ENCODE results near the gene KRT37.
"Not testable (repeated sequence)": the region's sequence is repeated elsewhere in the genome, so short reads cannot be mapped to it uniquely, and the experiment has no call there.

The KRT37 gene

DNA sequence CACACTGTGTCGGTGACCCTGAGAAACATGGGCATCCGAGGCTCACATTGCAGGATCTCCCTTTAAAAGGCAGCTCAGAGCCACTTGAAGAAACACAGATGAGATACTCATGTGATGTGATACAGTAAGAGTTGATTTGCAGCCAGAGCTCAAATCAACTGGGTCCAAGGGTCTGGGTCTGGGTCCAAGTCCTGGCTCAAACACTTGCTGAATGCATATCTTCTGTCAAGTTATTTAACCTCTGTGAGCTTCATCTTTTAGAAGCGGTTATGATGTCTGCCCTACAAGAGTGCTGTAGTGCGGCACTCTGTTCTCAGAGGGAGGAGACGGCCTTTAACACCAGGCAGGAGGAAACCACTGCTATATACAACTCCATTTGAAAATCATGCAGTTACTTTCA lies 10.0 kb upstream of the KRT37 start:
- no peak for DNase-seq (ENCODE audit: low read depth)

DNA sequence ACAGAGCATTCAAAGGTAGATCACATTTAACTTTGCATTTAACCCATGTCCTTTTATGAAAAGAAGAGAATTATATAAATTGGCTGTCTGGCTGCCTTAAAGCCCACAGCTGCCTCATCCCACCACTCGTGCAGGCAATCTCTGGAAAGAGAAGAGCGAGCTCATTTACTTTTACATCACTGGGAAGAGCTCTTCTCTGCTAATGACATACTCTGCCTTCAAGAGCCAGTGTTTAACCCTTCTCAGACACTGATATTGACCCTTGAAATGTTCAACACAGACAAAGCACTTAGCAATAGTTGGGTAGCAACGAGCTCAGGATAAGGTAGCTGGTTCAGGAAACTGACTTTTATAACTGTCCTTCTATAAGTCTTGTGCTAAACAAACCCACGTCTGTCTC lies 9.6 kb upstream of the KRT37 start:
- no peak for DNase-seq (ENCODE audit: low read depth)

DNA sequence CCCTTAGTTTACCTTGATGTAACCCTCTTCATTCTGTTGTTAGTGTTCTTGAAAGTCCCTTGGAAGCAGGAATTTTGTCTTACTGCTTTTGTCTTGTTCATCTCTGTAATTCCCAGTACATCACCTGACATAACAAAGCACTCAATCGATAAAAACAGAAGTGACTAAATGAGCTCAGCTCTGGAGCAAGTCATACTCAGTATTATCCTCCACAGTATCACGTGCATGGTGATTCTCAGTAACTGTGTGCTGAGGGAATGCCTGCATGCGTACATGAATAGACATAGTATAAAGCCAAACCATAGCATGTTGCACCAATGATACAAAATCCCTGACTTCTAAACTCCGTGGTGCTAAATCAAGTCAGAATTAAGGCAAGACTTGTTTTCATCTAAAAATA lies 9.2 kb upstream of the KRT37 start:
- DNase-seq (ENCODE audit: low read depth) = no peak

DNA sequence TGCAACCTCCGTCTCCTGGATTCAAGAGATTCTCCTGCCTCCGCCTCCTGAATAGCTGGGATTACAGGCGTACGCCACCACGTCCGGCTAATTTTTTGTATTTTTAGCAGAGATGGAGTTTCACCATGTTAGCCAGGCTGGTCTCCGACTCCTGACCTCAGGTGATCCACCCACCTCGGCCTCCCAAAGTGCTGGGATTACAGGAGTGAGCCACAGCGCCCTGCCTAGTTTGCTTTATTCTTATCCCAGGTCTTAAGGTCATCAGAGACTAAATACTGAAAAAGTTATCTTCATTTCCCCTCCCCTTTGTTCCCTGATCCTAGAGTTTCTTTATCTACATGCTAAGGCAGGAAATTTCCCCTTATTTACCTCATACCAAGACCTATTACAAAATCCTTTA lies 6.0 kb upstream of the KRT37 start:
- not testable (repeated sequence) for DNase-seq (ENCODE audit: low read depth)

DNA sequence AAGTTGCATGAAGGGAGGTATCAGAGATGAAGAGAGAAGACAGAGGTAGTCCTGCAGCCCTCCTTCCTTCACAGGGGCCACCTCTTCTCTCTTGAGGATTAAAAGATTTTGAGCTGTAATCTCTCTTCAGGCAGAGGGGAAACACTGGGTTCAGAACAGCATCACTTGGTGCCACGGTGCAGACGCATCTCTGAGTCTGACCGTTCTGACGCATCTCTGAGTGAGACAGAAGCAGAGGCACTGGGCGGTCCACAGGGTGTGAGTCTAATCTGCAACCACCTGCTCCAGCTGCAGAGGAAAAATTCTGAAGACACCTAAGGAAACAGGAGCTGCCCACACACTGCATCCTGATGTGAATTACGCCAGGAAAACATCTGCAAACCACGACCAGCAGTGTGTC lies 5.3 kb upstream of the KRT37 start:
- DNase-seq (ENCODE audit: low read depth) = no peak

DNA sequence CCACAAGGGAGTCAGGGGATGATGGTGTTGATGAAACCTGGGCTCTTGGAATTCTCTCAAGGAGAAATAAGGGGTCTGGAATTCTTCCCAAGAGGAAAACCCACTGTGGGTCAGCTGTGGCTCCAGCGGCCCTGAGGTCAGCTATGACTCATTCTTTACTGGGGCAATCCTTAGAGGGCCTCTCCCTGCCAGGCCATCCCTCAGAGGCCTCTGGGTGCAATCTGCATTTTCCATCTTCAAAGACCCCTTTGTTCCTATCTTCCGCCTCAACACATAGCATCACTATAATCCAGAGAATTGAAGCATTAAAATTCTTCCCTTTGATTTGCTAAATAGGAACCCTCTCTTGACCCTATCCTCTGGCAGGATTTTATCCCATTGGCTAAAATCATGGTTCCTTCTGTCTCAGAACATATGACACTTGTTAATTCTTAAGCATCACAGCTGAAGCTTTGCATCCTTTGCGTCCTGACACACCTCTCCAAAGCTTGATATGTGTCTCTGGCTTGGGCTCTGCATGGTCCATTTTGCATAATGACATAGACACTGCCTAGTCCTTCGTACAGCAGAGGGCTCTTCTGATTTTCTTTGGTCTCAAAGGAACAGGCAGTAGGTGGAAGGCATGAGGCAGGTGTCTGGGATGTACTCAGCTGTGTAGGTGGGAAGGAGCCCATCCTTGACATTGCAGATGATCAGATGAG lies 4.4 kb upstream of the KRT37 start:
- DNase-seq (ENCODE audit: low read depth) = no peak

DNA sequence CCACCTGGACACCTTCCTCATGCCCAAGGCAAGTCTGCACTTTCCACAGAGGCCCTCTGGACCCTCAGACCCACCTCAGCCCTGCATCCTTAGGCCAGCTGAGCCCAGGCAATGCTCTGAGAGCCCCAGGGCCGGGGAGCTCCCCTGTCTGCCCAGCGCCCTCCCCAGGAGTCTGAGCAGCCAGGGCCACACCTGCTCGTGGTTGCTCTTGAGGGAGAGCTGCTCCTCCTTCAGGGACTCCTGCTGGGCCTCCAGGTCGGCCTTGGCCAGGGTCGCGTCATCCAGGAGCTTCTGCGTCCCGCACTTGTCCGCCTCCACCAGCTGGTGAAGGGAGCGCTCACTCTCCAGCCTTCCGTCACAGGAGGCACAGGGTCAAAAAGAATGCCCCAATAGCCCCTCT lies 1.8 kb downstream of the KRT37 start:
- not testable (repeated sequence) for DNase-seq (ENCODE audit: low read depth)

DNA sequence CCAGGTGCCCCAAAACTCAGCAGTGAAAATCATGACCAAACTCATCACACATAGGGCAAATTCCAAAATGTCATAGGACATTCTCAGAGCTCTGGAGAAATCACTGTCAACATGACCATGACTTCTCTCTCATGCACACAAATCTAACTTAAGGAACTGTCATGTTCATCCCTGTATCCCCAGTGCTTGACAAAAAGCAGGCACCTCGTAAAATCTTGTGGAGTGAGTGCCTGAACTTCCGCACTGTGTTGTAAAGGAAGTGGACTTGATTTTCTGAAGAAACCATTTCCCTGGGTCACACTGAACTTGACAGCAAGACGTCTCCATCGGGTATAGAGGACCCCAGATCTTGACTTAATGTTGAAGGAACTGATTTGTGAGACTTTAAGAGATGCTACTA lies 2.8 kb downstream of the KRT37 start:
- no peak for DNase-seq (ENCODE audit: low read depth)

DNA sequence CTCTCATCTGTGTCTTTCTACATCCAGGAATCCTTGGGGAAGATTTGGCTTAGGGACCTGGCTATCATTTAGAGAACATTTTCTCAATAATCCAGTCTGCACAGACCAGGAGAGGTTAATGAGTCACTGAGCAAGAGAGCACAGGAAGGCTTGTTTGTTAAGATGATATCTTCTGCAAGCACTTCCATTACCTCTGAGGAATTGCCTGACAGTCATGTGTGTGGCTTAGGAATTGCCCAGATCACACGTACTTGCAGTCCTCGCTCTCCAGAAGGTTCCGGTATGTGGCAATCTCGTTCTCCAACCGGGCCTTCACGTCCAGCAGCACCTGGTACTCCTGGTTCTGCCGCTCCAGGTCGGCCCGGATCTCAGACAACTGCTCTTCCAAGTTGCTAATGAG lies 3.3 kb downstream of the KRT37 start:
- DNase-seq (ENCODE audit: low read depth) = no peak

DNA sequence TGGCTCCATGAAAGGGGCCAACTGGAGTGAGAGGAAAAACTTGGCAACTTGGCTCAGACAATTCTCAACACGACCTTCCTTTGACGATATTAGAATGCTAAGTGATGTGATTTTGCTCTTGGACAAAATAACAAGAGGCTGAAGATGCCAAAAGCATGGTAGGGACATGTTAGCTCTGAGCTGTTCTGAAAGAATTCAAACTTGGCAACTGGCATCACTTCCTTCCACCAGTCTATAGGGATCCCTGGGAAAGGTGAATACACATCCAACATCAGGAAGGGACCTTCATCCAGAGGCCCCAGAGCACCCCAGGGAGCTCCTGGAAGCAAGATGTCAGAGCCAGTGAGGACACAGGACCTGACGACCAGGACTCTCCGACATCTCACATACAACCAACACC lies 4.3 kb downstream of the KRT37 start:
- DNase-seq (ENCODE audit: low read depth) = no peak

DNA sequence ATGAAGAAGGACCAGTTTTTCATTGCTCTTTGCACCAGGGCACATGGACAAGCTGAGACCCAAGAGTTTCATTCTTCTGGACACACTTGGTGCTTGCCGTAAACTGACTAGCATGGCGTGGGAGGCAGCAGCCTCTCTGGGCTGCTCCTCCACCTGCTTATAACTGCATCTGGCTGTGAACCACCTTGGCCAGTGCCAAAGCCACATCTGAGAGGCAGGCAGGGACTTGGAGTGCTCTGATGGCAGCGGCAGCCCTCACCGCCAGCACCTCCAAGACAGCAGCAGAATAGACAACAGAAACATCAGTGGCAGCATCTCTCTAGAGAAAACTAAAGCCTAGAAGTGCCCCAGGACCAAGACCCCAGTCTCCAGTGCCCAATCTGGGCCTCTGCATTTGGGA lies 4.7 kb downstream of the KRT37 start:
- DNase-seq (ENCODE audit: low read depth) = no peak

DNA sequence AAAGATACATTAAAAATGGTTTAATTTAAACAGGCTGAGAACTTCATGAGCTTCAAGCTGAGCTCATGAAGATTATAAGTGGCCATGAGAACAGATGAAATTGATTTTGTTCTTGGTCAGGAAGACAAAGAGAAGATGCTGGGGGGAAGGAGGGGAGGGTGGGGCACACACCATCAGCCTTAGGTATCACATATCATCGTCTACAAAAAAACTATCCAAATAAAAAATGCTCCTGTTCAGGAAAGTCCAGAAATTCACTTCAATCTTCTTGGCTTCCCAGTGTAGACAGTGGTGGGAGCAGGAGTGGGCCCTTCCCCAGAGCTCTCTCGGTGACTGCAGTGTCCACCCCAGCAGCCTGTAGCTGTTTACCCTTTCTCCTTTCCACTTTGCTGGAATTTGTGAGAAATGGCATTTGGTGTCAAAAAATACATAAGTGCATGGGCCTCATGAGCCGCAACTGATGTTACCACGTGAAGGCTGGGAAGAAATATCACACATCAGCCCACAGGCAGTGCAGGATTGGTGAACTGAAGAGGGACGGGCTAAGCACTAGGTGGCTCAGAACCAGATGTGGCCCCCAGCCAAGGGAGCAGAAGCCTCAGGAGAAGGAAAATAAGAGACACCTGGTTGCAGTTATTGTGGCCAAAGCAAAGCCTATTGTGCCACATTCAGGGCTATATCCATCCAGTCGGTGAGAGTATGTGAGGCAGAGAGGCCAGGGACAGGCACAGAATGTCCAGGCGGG lies 6.1 kb downstream of the KRT37 start:
- no peak for DNase-seq (ENCODE audit: low read depth)

DNA sequence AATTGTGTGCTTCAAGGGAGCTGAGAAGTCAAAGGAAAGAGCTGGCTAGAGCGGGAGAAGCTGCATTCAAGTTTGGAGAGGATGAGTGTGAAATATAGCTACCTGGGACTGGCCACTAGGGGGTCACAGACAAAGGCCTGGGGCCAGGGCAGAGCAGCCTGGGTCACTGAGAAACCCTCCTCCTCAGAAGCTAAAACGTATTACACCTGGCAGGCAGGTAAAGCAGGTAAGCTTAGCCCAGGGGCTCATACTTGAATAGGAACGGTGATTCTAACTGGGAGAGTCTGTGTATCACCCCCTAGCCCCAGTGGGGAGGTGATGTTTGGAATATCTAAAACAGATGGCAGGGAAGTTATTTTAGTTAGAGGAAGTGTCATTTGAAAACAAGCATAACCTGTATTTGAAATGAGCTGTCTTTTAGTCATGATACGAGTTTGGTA lies 6.8 kb downstream of the KRT37 start:
- DNase-seq (ENCODE audit: low read depth) = no peak

DNA sequence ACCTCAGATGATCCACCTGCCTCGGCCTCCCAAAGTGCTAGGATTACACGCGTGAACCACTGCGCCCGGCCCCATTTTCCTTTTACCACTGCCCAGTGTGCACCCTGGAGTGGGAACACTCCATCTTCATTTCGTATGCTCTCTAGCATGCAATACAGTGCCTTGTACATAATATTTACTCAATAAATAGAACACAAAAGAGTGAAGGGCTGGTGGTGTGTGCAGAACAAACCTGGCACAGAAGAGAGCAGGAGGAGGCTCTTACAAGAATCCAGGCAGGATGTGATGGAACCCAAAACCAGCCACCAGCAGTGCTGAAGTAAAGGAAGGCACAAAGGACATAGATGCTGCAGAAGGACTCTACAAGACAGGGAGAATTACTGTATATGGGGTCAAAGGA lies 7.3 kb downstream of the KRT37 start:
- DNase-seq (ENCODE audit: low read depth) = no peak

DNA sequence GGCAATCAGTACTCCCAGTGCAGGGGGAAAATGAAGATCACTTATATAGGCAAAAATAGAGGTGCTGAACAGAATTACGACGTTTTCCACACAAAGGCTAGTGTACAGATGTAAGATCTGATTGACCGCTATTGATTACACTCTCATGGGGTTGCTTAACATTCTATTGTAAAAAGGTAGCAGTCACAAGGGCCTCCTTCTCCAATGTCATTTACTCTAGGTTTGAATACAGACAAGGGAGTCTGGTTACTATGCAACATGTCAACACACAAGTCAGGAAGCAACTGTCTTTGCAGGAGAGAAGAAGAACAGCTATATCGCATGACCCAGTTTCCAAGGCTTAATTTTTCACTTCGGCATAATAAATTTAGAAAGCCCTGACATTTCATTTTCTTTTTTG lies 7.9 kb downstream of the KRT37 start:
- DNase-seq (ENCODE audit: low read depth) = no peak

DNA sequence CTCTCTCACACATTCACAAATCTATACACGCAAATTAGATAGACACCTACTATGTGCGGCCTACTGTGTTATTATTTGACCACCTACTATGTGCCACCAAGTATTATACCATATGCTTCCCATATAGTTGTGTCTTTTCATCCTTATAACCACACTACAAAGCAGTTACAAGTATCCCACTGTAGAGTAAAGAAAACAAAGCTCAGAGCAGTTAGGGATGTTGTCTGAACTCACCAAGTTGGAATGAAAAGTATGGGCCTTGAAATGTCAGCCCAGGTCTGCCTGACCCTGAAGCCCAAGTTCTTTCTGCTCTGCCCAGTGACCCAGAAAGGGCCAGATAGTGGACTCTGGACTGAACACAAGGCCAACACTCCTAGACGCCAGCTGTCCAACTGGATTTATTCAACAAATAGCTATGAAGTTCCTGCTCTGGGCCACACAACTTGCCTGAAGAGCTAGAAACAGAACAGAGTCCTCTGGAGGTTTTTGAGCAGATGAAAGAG lies 8.5 kb downstream of the KRT37 start:
- no peak for DNase-seq (ENCODE audit: low read depth)

DNA sequence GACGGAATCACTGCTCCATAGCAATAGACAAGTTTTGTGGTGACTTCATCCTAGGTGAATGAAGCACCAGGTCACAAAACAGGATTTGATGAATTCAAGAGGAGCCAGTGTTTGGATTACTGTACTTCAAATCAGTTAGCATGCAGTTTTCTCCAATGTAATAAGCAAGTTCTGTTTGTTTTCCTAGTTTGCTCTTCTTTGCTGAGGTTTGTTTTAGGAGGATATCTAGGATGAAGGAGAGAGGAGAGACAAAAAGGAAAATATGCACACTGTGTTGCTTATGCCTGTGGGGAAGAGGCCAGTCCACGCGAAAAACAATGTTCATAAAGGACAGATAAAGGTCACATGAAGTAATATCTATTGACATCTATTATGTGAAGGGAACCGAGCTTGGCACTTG lies 9.0 kb downstream of the KRT37 start:
- DNase-seq (ENCODE audit: low read depth) = no peak

DNA sequence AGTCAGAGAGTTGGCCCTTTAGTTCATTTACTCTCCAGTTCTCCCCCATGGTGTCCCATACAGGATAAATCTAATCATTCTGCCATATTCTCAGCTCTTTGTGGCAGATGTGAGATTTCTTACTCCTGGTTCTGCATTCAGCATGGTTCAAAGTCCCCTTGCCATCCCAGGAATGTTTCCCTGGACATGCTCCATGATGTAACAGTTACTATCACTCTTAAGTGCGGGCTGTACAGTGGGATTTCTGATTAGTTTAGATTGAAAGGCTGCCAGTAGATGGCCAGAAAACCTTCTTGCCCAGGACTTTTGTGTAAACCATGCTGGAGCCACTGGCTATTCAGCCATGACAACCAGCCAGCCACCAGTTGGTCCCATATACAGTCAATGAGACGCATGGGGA lies 10.4 kb downstream of the KRT37 start:
- no peak for DNase-seq (ENCODE audit: low read depth)

DNA sequence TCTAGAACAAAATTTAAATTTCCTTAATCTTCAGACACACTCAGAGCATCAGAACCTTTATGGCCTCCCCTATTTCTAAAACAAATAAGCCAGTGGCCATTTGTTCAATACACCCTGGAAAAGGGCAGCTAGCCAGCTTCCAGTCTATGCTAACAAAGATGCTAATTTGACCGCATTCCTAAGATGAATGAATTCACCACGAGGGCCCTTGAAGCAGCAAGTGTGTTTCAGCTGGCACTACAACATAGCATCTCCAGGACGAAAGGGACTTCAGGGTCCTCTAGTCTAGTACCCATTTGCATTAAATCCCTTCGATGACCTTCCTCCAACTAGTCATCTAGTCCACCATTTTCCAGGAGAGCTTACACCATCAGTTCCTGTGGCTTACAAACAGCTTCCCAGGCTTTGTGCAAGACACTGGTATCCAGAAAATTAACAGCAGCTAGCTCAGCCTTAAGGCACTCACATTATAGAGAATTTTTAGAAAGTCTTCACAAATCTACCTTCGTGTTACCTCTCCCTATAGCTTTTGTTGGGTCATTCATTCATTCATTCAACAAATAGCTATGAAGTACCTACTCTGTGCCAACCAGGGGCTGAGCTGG lies 10.9 kb downstream of the KRT37 start:
- DNase-seq (ENCODE audit: low read depth) = no peak

DNA sequence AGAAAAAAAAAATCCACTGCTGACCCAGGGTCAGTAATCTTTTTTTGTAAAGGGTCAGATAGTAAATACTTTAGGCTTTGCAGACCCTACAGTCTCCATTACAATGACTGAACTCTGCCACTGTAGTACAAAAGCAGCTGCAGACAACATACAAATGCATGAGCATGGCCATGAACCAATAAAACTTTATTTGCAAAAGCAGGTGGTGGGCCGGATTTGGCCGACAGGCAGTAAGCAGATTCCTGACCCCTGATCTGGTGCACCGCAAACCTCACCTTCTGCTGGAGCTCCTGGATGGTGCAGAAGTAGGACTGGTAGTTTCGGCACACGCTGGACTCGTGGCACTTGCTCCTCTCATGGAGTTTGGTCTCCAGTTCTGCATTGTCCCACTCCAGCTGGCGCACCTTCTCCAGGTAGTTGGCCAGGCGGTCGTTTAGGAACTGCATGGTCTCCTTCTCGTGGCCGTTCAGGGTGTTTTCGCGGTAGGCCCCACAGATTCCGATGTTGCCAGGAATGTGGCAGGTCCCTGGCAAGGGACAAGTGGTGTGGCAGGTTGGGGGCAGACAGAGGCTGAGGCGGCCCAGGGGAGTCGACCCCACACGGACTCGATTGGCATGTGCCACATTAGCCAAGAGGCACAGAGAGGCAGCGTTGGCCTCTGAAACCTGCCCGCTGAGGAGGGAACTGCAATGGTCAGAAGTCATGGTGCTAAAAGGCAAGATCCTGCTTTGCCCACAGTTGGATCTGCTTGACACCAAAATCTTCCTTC lies 13.1 kb downstream of the KRT37 start:
- no peak for DNase-seq (ENCODE audit: low read depth)

DNA sequence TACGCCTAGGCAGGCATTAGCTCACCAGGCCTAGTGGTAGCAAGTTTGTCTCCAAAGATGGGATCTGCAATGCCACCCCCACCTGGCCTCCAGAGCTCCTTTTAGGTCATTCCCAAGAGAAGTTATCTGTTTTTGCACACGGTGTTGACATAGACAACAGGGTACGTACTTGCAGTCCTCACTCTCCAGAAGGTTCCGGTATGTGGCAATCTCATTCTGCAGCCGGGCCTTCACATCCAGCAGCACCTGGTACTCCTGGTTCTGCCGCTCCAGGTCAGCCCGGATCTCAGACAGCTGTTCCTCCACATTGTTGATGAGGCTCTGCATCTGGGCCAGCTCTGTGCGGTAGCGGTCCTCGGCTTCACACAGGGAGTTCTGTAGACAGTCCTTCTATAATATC lies 17.2 kb downstream of the KRT37 start:
- DNase-seq (ENCODE audit: low read depth) = no peak

DNA sequence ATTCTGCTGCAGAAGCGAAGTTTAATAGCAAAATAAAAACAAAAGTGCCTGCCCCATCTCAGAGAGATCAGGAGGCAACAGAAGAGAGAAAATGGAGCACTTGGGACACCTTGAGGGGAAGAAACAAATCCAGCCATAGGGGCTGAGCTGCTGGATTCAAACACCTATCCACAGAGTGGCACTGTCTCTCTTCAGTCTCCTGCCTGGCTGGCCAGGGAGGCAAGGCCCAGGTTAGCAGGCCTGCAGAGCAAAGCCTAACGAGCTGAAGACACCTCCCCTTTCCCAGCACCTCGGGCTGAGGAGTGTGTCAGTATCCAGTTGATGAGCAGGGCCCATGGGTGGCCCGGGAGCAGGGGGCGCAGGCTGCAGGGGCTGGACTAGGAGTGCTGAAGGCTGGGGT lies 18.2 kb downstream of the KRT37 start:
- no peak for DNase-seq (ENCODE audit: low read depth)
